ENCODE measurements around the gene OTUD5. TPM values are rescaled to one million over a fixed set of nuclear protein-coding genes. Genes with fewer than 3 reads are reported as not detected.

The OTUD5 gene
- total RNA-seq, 1 experiment from 2014 or later, result 62.5 TPM

DNA sequence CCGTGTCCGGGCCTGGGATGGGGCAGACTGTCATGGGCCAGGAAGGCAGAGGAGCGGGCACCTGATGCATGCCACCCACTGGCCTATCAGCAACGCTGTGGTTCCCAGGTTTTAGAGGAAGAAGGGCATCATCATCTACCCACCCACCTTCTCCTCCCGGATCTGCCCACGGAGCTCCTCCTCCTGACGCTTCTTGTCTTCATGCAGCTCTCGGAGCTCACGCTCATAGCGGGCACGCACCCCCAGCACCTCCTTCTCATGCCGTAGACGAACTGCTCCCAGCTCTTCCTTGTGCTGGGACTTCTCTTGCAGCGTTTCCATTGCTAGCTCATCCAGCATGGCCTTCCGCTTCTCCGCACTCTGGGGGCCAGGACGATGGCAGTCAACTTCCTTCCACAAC, 25.7 kb upstream of the OTUD5 start:
- H3K9me3 ChIP-seq (ENCODE audit: control insufficient read depth, low read depth, low read length), result no peaks in the 10 kb centered on the region
- no peak overlapping the region for H3K4ac ChIP-seq (ENCODE audit: low read depth, low read length)
- H3K79me2 ChIP-seq (ENCODE audit: insufficient read depth, low read length), result no peaks in the 10 kb centered on the region
- Mint-ChIP-seq H3K4me3 (no peak overlapping the region), H3K27ac (no peak overlapping the region), H3K36me3 (ENCODE audit: insufficient read depth in 1 of 3, low read depth in 3 of 3) (peaks cover 44 to 73% (median 70%) of the 10 kb centered on the region in 3 experiments), H3K27me3 (ENCODE audit: low read depth) (no peaks in the 10 kb centered on the region; the same call in 1 of the 2 replicates), H3K9me3 (peaks cover 57 to 70% of the 10 kb centered on the region in 2 experiments), H3K4me1 (no peaks in the 10 kb centered on the region)
- H3K56ac ChIP-seq (ENCODE audit: insufficient read length, low read depth, low read length), result no peak overlapping the region
- no peak overlapping the region for H2BK12ac ChIP-seq (ENCODE audit: insufficient read length, low read depth, low read length)
- no CpG with 5 or more reads among the region's 17 CpGs for WGBS (ENCODE audit: extremely low coverage, insufficient read length, low lambda C conversion rate)
- H3K27ac ChIP-seq (ENCODE audit: insufficient read length, low read depth, low read length), result no peak overlapping the region
- no peak overlapping the region for H2BK15ac ChIP-seq (ENCODE audit: low read depth, low read length)
- H3K23ac ChIP-seq (ENCODE audit: insufficient read length, low read depth, low read length), result no peak overlapping the region
- no peak overlapping the region for H4K8ac ChIP-seq (replicated peaks; ENCODE audit: insufficient read length, low read depth, low read length)
- H2AK5ac ChIP-seq (ENCODE audit: insufficient read length, low read length), result no peak overlapping the region
- H3K23me2 ChIP-seq (ENCODE audit: insufficient read length, low read depth, low read length, poor library complexity, severe bottlenecking), result no peaks in the 10 kb centered on the region
- no peaks in the 10 kb centered on the region for H3K27me3 ChIP-seq (ENCODE audit: insufficient read depth, low read length)
- DNase-seq, result no peak
- TF ChIP-seq, protein P1, sequence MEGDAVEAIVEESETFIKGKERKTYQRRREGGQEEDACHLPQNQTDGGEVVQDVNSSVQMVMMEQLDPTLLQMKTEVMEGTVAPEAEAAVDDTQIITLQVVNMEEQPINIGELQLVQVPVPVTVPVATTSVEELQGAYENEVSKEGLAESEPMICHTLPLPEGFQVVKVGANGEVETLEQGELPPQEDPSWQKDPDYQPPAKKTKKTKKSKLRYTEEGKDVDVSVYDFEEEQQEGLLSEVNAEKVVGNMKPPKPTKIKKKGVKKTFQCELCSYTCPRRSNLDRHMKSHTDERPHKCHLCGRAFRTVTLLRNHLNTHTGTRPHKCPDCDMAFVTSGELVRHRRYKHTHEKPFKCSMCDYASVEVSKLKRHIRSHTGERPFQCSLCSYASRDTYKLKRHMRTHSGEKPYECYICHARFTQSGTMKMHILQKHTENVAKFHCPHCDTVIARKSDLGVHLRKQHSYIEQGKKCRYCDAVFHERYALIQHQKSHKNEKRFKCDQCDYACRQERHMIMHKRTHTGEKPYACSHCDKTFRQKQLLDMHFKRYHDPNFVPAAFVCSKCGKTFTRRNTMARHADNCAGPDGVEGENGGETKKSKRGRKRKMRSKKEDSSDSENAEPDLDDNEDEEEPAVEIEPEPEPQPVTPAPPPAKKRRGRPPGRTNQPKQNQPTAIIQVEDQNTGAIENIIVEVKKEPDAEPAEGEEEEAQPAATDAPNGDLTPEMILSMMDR (conservative IDR thresholded peaks at IDR 0.05), result no peak
- H4K20me1 ChIP-seq (ENCODE audit: control insufficient read depth, insufficient read depth, insufficient read length), result no peaks in the 10 kb centered on the region
- no peak overlapping the region for H4K5ac ChIP-seq (ENCODE audit: insufficient read length, low read depth, low read length)
- H2BK5ac ChIP-seq (ENCODE audit: insufficient read length, low read length), result no peak overlapping the region
- no peaks in the 10 kb centered on the region for H3K79me1 ChIP-seq (ENCODE audit: insufficient read depth, low read depth, low read length, poor library complexity, severe bottlenecking)
- H3K9ac ChIP-seq (ENCODE audit: extremely low read depth, insufficient read length, low read length), result no peak overlapping the region
- no peak overlapping the region for H3K4me2 ChIP-seq (ENCODE audit: insufficient read depth, insufficient read length, low read length)
- H3K14ac ChIP-seq (ENCODE audit: insufficient read depth, low read length), result no peak overlapping the region
- H4K91ac ChIP-seq (ENCODE audit: insufficient read length, low read depth, low read length), result no peak overlapping the region
- H3K18ac ChIP-seq (ENCODE audit: insufficient read length, low read depth, low read length), result no peak overlapping the region
- H2BK120ac ChIP-seq (ENCODE audit: low read depth, low read length, poor library complexity, severe bottlenecking), result no peak overlapping the region
- no peak overlapping the region for H2AFZ ChIP-seq (ENCODE audit: low read length)
- H3T11ph ChIP-seq (ENCODE audit: low read length), result no peak overlapping the region
- H2BK20ac ChIP-seq (ENCODE audit: low read depth, low read length, poor library complexity, severe bottlenecking), result no peak overlapping the region
- H3K4me1 ChIP-seq (ENCODE audit: insufficient read depth, low read length), result no peaks in the 10 kb centered on the region
